Caco-2 (cell line): ENCODE results near the gene YIF1A. TPM values are rescaled to one million over a fixed set of nuclear protein-coding genes. Genes with fewer than 3 reads are reported as not detected.
A peak's percentile ranks its signal among the peaks of the same experiment; 100 is the strongest.
"Not testable (repeated sequence)": the region's sequence is repeated elsewhere in the genome, so short reads cannot be mapped to it uniquely, and the experiment has no call there.

Experiments
- BruUV-seq: library from RNA; stranded (reverse); fragments of 400-500 nt; replicated peaks from 2 replicates; lab custom pipeline; 2021; lab: Mats Ljungman, UMichigan
- CTCF ChIA-PET: fragments of 300-600 bp; sonication (Branson Sonifier 250); formaldehyde crosslinking; loops from one replicate; lab custom pipeline; 2022; ENCODE audit warnings: antibody characterized with exemption; lab: Charles Lee
- POLR2A ChIA-PET: fragments of 300-600 bp; sonication (Branson Sonifier 250); formaldehyde crosslinking; loops from one replicate; lab custom pipeline; 2022; ENCODE audit warnings: antibody characterized with exemption; lab: Charles Lee
- DNase-seq, 2 experiments: peaks; one replicate each; pipeline versions ENCODE4 v3.0.0 to v3.0.0-alpha.2; 2020 to 2022
- H3K27me3 ChIP-seq: replicated peaks from 2 replicates; pipeline ENCODE4 v1.6.0; 2011; ENCODE audit warnings: low read length; ENCODE audit not compliant: control insufficient read depth, insufficient read depth
- H3K36me3 ChIP-seq: 2 replicates; pipeline ENCODE4 v1.5.1; 2011; ENCODE audit warnings: low read length; ENCODE audit not compliant: control insufficient read depth, insufficient read depth
- H3K4me1 ChIP-seq: fragments of 250-450 bp; sonication (Bioruptor Pico); 2 replicates; pipeline ENCODE4 v1.5.1; 2020; ENCODE audit warnings: mild to moderate bottlenecking
- H3K4me3 ChIP-seq: 2 replicates; pipeline ENCODE4 v1.5.1; 2011; ENCODE audit warnings: low read depth, mild to moderate bottlenecking, control low read depth, low read length
- H3K9me3 ChIP-seq: fragments of 250-450 bp; sonication (Bioruptor Pico); 2 replicates; pipeline ENCODE4 v1.5.1; 2020; ENCODE audit warnings: mild to moderate bottlenecking, moderate library complexity
- H3K27ac Mint-ChIP-seq: one replicate; pipeline ENCODE4 v1.8.0; 2022; ENCODE audit warnings: mixed read lengths; ENCODE audit not compliant: unreplicated experiment
- H3K27me3 Mint-ChIP-seq: one replicate; pipeline ENCODE4 v1.8.0; 2022; ENCODE audit warnings: mixed read lengths; ENCODE audit not compliant: insufficient read depth, unreplicated experiment
- H3K36me3 Mint-ChIP-seq: one replicate; pipeline ENCODE4 v1.8.0; 2022; ENCODE audit warnings: mild to moderate bottlenecking, mixed read lengths; ENCODE audit not compliant: insufficient read depth, unreplicated experiment
- H3K4me1 Mint-ChIP-seq: one replicate; pipeline ENCODE4 v1.8.0; 2022; ENCODE audit warnings: low read depth, mixed read lengths; ENCODE audit not compliant: unreplicated experiment
- H3K4me3 Mint-ChIP-seq: one replicate; pipeline ENCODE4 v1.8.0; 2022; ENCODE audit warnings: mild to moderate bottlenecking, moderate library complexity, mixed read lengths; ENCODE audit not compliant: unreplicated experiment
- H3K9me3 Mint-ChIP-seq: one replicate; pipeline ENCODE4 v1.8.0; 2022; ENCODE audit warnings: mixed read lengths; ENCODE audit not compliant: unreplicated experiment
- intact Hi-C: fragments of 100-400 bp; cut with micrococcal nuclease; formaldehyde crosslinking; loops from one replicate; pipeline ENCODE4 v1.10.0; 2022; ENCODE audit not compliant: unreplicated experiment
- total RNA-seq: library from RNA; stranded (reverse); gene quantifications from 2 replicates; pipeline ENCODE4 v1.2.3, GENCODE V29; 2022
- TF ChIP-seq, protein P1 (sequence below), 2 experiments: fragments of 200-600 bp in 1 of 2; IDR thresholded peaks; 1 replicate in 1 of 2; 2 replicates in 1 of 2; pipeline versions ENCODE4 v1.5.1 to v1.8.0; 2011 to 2022; ENCODE audit warnings: antibody characterized with exemption in 1 of 2, control low read depth in 1 of 2, inconsistent platforms in 1 of 2, low read depth in 1 of 2, low read length in 1 of 2, mild to moderate bottlenecking in 1 of 2, moderate library complexity in 1 of 2; ENCODE audit not compliant: insufficient read depth in 1 of 2, severe bottlenecking in 1 of 2, unreplicated experiment in 1 of 2

The YIF1A gene
- total RNA-seq, 1 experiment from 2014 or later, result 159 TPM

DNA sequence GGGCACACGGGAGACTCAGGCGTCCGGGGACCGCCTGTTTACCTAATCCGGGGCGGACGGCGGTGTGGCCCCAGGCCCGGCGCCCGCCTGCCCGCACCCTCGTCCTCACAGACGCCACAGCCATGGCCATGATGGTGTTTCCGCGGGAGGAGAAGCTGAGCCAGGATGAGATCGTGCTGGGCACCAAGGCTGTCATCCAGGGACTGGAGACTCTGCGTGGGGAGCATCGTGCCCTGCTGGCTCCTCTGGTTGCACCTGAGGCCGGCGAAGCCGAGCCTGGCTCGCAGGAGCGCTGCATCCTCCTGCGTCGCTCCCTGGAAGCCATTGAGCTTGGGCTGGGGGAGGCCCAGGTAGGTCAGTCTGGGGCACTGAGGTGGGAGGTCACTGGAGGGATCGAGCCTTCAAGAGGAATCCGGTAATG is 30.5 kb downstream of the YIF1A start:
- Mint-ChIP-seq H3K36me3 (peaks cover 64% of the 10 kb centered on the region), H3K4me3 (peak overlapping the region; percentile 93), H3K27me3 (no peaks in the 10 kb centered on the region), H3K4me1 (peaks cover 18% of the 10 kb centered on the region), H3K9me3 (no peaks in the 10 kb centered on the region), H3K27ac (peak overlapping the region; percentile 90)
- intact Hi-C loops, result loop anchor here (1.0 kb wide), 2 partner anchors 10 to 36 kb away; partner anchors contain the start of gene RAB1B
- CTCF ChIA-PET, result interaction anchor here (1.1 to 1.2 kb wide), 2 partner anchors 30 to 54 kb away, joined by 3 to 4 read pairs; no protein-coding TSS in a partner anchor
- DNase-seq, result no peak
- TF ChIP-seq, protein P1, sequence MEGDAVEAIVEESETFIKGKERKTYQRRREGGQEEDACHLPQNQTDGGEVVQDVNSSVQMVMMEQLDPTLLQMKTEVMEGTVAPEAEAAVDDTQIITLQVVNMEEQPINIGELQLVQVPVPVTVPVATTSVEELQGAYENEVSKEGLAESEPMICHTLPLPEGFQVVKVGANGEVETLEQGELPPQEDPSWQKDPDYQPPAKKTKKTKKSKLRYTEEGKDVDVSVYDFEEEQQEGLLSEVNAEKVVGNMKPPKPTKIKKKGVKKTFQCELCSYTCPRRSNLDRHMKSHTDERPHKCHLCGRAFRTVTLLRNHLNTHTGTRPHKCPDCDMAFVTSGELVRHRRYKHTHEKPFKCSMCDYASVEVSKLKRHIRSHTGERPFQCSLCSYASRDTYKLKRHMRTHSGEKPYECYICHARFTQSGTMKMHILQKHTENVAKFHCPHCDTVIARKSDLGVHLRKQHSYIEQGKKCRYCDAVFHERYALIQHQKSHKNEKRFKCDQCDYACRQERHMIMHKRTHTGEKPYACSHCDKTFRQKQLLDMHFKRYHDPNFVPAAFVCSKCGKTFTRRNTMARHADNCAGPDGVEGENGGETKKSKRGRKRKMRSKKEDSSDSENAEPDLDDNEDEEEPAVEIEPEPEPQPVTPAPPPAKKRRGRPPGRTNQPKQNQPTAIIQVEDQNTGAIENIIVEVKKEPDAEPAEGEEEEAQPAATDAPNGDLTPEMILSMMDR (IDR thresholded peaks at IDR 0.05; ENCODE audit: insufficient read depth in 1 of 2, low read depth in 1 of 2, low read length in 1 of 2, severe bottlenecking in 1 of 2, unreplicated experiment in 1 of 2), result no peak
- no peaks in the 10 kb centered on the region for H3K27me3 ChIP-seq
- BruUV-seq, result no TSS peak
- no peaks in the 10 kb centered on the region for H3K36me3 ChIP-seq
- POLR2A ChIA-PET, result interaction anchor here (0.6 kb wide), 1 partner anchor 116 kb away, joined by 7 read pairs; no protein-coding TSS in a partner anchor
- H3K9me3 ChIP-seq, result no peaks in the 10 kb centered on the region
- peak overlapping the region; percentile 81 for H3K4me3 ChIP-seq
- no peaks in the 10 kb centered on the region for H3K4me1 ChIP-seq

- H3K4me3 Mint-ChIP-seq, H3K9me3 Mint-ChIP-seq, H3K27ac Mint-ChIP-seq, intact Hi-C loops, H3K4me3 ChIP-seq, DNase-seq, POLR2A ChIA-PET, H3K27me3 Mint-ChIP-seq, H3K36me3 ChIP-seq, H3K4me1 ChIP-seq, H3K9me3 ChIP-seq, H3K27me3 ChIP-seq, BruUV-seq: not testable (repeated sequence)
- Mint-ChIP-seq H3K4me1 (peaks cover 15% of the 10 kb centered on the region), H3K36me3 (peaks cover 64% of the 10 kb centered on the region)
- CTCF ChIA-PET, result interaction anchor here (0.6 kb wide), 1 partner anchor 16 kb away, joined by 4 read pairs; no protein-coding TSS in a partner anchor
Observed at GRCh38 chr11:66253081-66253480, 35.9 kb downstream of the YIF1A start.

GRCh38 chr11:66251809-66252208 is 37.1 kb downstream of the YIF1A start:
- H3K27me3 Mint-ChIP-seq, result no peaks in the 10 kb centered on the region
- BruUV-seq, result no TSS peak
- H3K4me1 ChIP-seq, result no peaks in the 10 kb centered on the region
- no peaks in the 10 kb centered on the region for H3K27me3 ChIP-seq
- H3K36me3 Mint-ChIP-seq, result peaks cover 58% of the 10 kb centered on the region
- H3K36me3 ChIP-seq, result no peaks in the 10 kb centered on the region
- ChIA-PET POLR2A (no interaction called here), CTCF (no interaction called here)
- no peaks in the 10 kb centered on the region for H3K9me3 Mint-ChIP-seq
- no peak for DNase-seq
- no peak overlapping the region for H3K27ac Mint-ChIP-seq
- intact Hi-C loops, result no loop called here
- H3K9me3 ChIP-seq, result no peaks in the 10 kb centered on the region
- peaks cover 13% of the 10 kb centered on the region for H3K4me1 Mint-ChIP-seq
- H3K4me3 ChIP-seq, result no peak overlapping the region
- H3K4me3 Mint-ChIP-seq, result no peak overlapping the region
- TF ChIP-seq, protein P1 (IDR thresholded peaks at IDR 0.05; ENCODE audit: insufficient read depth in 1 of 2, low read depth in 1 of 2, low read length in 1 of 2, severe bottlenecking in 1 of 2, unreplicated experiment in 1 of 2), result no peak
